Gastrocnemius medialis (tissue), 4 donors: ENCODE measurements around the gene HEPHL1. TPM values are rescaled to one million over a fixed set of nuclear protein-coding genes. Genes with fewer than 3 reads are reported as not detected.

Source experiments
- ATAC-seq, 2 donors: fragments of 150-250 bp; one replicate each; pipeline ENCODE4 v1.9.1; 2016
- DNase-seq, 2 donors: peaks; one replicate each; pipeline ENCODE4 v3.0.0-alpha.2; 2019
- H3K27ac ChIP-seq, 4 donors: fragments of 200-600 bp; sonication (generic); 1 replicate in 1 of 4; 2 replicates in 3 of 4; pipeline ENCODE4 v1.5.1; 2016 to 2018; ENCODE audit warnings: mild to moderate bottlenecking in 2 of 4, moderate library complexity in 1 of 4
- H3K27me3 ChIP-seq, 3 donors: fragments of 200-600 bp; sonication (generic) in 2 of 3; 1 replicate in 1 of 3; 2 replicates in 2 of 3; pipeline versions ENCODE4 v1.5.1 to v1.6.0; 2016 to 2019; ENCODE audit warnings: mild to moderate bottlenecking in 1 of 3, moderate library complexity in 1 of 3
- H3K36me3 ChIP-seq, 2 donors: fragments of 200-600 bp; sonication (generic) in 1 of 2; one replicate each; pipeline ENCODE4 v1.5.1; 2017 to 2018
- H3K4me1 ChIP-seq, 2 donors: fragments of 200-600 bp; sonication (generic) in 1 of 2; one replicate each; pipeline ENCODE4 v1.5.1; 2016 to 2017; ENCODE audit warnings: mild to moderate bottlenecking in 2 of 2
- H3K4me3 ChIP-seq, 4 donors: fragments of 200-600 bp; sonication (generic) in 3 of 4; 1 replicate in 1 of 4; 2 replicates in 3 of 4; pipeline ENCODE4 v1.5.1; 2016 to 2019; ENCODE audit warnings: mild to moderate bottlenecking in 2 of 4
- H3K9me3 ChIP-seq, 3 donors: fragments of 200-600 bp; sonication (generic) in 2 of 3; 1 replicate in 1 of 3; 2 replicates in 2 of 3; pipeline ENCODE4 v1.5.1; 2016 to 2019
- CTCF ChIP-seq, 5 experiments: fragments of 450-650 bp in 3 of 5; fragments of 200-600 bp in 2 of 5; sonication (generic) in 2 of 5; IDR thresholded peaks in 4 of 5; conservative IDR thresholded peaks in 1 of 5; 1 replicate in 4 of 5; 2 replicates in 1 of 5; pipeline ENCODE4 v1.5.1; 2016 to 2019; ENCODE audit warnings: antibody characterized with exemption in 5 of 5, mild to moderate bottlenecking in 3 of 5, moderate library complexity in 3 of 5
- POLR2A ChIP-seq, 2 donors: fragments of 450-650 bp; IDR thresholded peaks; one replicate each; pipeline ENCODE4 v1.6.1; 2017; ENCODE audit warnings: antibody characterized with exemption in 2 of 2, mild to moderate bottlenecking in 2 of 2, moderate library complexity in 2 of 2
- in situ Hi-C, 4 donors: fragments of 200-750 bp; cut with MboI; loops; one replicate each; pipeline versions ENCODE4 v1.15.0 to v1.8.0; 2017; ENCODE audit warnings: low sequenced_read_pairs in 4 of 4
- intact Hi-C: fragments of 100-400 bp; cut with DNase I; formaldehyde crosslinking; loops from one replicate; pipeline ENCODE4 v1.15.1; 2023; ENCODE audit warnings: low total_unique reads
- total RNA-seq, 4 donors: library from RNA; depleted of rRNA; stranded (reverse); fragments of >200 nt; gene quantifications; one replicate each; pipeline versions ENCODE4 v1.1.0 to v1.2.3, GENCODE V29; 2016

Gene HEPHL1
- total RNA-seq, 4 donors from 2014 or later: not detected

DNA sequence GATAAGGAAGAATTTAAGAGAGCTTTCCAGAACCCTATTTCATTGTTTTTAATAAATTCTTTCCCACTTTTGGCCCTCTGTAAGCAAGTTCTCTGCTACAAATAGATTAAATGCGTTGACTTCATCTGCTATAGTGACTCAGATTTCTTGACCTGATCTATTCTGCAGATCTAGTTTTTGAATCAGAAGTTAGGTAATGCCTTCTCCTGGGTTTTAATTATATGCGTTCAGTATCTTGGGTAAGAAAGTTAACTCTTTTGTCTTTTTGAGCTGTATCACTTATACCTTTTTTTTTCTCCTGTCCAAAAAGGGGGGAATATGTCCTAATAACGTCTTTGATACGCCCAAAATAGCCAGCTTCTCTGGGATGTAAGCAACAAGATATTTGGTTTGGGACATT is 2.4 kb upstream of the HEPHL1 start:
- Histone ChIP-seq H3K27ac (no peak overlapping the region), H3K36me3 (no peaks in the 10 kb centered on the region), H3K4me3 (no peak overlapping the region), H3K4me1 (no peaks in the 10 kb centered on the region), H3K27me3 (no peaks in the 10 kb centered on the region), H3K9me3 (no peaks in the 10 kb centered on the region)
- DNase-seq (no peak), ATAC-seq (no peak)
- intact Hi-C loops (no loop called here), in situ Hi-C loops (no loop called here)
- TF ChIP-seq CTCF (IDR thresholded peaks at IDR 0.05 in 4 of 5, conservative IDR thresholded peaks at IDR 0.05 in 1 of 5) (no peak), POLR2A (IDR thresholded peaks at IDR 0.05) (no peak)

- intact Hi-C loops (no loop called here), in situ Hi-C loops (no loop called here)
- no peaks in the 10 kb centered on the region for H3K4me1 ChIP-seq
- DNase-seq: no peak
- ATAC-seq: no peak
- no peak overlapping the region for H3K27ac ChIP-seq
- H3K27me3 ChIP-seq: no peaks in the 10 kb centered on the region
- TF ChIP-seq POLR2A (IDR thresholded peaks at IDR 0.05) (no peak), CTCF (IDR thresholded peaks at IDR 0.05 in 4 of 5, conservative IDR thresholded peaks at IDR 0.05 in 1 of 5) (no peak)
- no peak overlapping the region for H3K4me3 ChIP-seq
- H3K9me3 ChIP-seq: no peaks in the 10 kb centered on the region
- no peaks in the 10 kb centered on the region for H3K36me3 ChIP-seq
Observed at GRCh38 chr11:94023856-94024255, 2.7 kb downstream of the HEPHL1 start.

- H3K4me1 ChIP-seq: no peaks in the 10 kb centered on the region
Observed at GRCh38 chr11:94024547-94024946, 3.4 kb downstream of the HEPHL1 start.

DNA sequence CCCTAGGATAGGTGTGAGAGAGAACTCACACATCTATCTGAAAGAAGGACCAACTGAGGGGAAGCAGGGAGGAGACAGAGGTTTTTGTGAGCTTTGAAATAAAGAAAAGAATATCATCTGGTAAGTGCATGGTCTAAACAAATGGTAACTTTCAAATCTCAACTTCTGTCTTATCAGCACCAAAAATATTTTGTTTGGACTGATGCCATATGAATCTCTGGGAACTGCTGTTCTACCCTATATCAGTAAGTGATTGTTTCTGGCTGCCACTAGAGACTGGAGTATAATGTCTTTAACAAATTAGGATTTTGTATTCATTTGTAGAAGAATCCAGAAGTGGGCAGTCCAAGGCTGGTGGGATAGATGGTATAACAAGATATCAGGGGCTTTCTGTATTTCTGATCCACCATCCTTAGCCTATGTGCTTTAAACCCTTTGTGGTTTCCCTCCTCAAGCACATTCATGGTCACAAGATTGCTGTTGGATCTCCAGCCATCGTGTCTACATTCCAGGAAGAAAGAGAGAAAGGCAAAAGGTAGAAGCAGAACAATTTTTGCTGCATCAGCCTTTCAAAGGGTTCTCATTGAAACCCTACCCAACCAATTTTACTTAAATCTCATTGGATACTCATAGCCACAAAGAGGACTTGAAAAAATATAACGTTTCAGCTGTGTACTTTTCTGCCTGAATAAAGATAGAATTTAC is 4.7 kb downstream of the HEPHL1 start:
- TF ChIP-seq POLR2A (IDR thresholded peaks at IDR 0.05): no peak
- no peak for TF ChIP-seq CTCF (IDR thresholded peaks at IDR 0.05 in 4 of 5, conservative IDR thresholded peaks at IDR 0.05 in 1 of 5)
- intact Hi-C loops: no loop called here
- Histone ChIP-seq H3K4me3 (no peak overlapping the region), H3K4me1 (no peaks in the 10 kb centered on the region), H3K27me3 (no peaks in the 10 kb centered on the region), H3K9me3 (no peaks in the 10 kb centered on the region), H3K36me3 (no peaks in the 10 kb centered on the region), H3K27ac (no peak overlapping the region)
- ATAC-seq: no peak
- no peak for DNase-seq
- in situ Hi-C loops: no loop called here

More at GRCh38 chr11:94024547-94024946, 3.4 kb downstream of the HEPHL1 start:
- Histone ChIP-seq H3K27ac (no peak overlapping the region), H3K36me3 (no peaks in the 10 kb centered on the region), H3K9me3 (no peaks in the 10 kb centered on the region), H3K4me3 (no peak overlapping the region), H3K27me3 (no peaks in the 10 kb centered on the region)
- intact Hi-C loops: no loop called here
- in situ Hi-C loops: no loop called here
- no peak for ATAC-seq
- TF ChIP-seq POLR2A (IDR thresholded peaks at IDR 0.05) (no peak), CTCF (IDR thresholded peaks at IDR 0.05 in 4 of 5, conservative IDR thresholded peaks at IDR 0.05 in 1 of 5) (no peak)
- no peak for DNase-seq

- Histone ChIP-seq H3K36me3 (no peaks in the 10 kb centered on the region), H3K27me3 (no peaks in the 10 kb centered on the region), H3K4me1 (no peaks in the 10 kb centered on the region), H3K27ac (no peak overlapping the region), H3K4me3 (no peak overlapping the region), H3K9me3 (no peaks in the 10 kb centered on the region)
- TF ChIP-seq CTCF (IDR thresholded peaks at IDR 0.05 in 4 of 5, conservative IDR thresholded peaks at IDR 0.05 in 1 of 5) (no peak), POLR2A (IDR thresholded peaks at IDR 0.05) (no peak)
- intact Hi-C loops: no loop called here
- in situ Hi-C loops: no loop called here
- DNase-seq (no peak), ATAC-seq (no peak)
Observed at GRCh38 chr11:94027210-94027609, 6.1 kb downstream of the HEPHL1 start.
